ENCODE data around the gene DHX35. TPM values are rescaled to one million over a fixed set of nuclear protein-coding genes. Genes with fewer than 3 reads are reported as not detected.

Gene DHX35
- total and polyA plus RNA-seq, 10 of the 15 experiments (the other 5 are each of a cell fraction or from before 2014, with no cell fraction given), result 4.3 to 21.6 (median 14.9) TPM

DNA sequence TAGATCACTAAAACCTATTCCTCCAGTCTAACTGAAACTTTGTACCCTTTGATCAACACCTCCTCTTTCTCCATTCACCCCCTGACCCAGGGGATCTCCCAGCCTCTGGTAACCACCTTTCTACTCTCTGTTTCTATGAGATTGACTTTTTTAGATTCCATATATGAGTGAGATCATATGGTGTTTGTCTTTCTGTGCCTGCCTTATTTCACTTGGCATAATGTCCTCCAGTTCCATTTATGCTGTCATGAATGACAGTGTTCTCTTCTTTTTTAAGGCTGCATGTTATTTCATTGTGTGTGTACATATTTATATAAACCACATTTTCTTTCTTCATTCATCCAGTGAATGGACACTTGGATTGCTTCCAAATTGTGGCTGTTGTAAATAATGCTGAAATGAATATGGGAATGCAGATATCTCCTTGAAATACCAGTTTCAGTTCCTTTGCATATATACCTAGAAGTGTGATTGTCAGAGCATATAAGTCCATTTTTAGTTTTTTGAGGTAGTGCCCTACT, 57.7 kb downstream of the DHX35 start (continued):
- TF ChIP-seq, protein P1, sequence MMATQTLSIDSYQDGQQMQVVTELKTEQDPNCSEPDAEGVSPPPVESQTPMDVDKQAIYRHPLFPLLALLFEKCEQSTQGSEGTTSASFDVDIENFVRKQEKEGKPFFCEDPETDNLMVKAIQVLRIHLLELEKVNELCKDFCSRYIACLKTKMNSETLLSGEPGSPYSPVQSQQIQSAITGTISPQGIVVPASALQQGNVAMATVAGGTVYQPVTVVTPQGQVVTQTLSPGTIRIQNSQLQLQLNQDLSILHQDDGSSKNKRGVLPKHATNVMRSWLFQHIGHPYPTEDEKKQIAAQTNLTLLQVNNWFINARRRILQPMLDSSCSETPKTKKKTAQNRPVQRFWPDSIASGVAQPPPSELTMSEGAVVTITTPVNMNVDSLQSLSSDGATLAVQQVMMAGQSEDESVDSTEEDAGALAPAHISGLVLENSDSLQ (IDR thresholded peaks at IDR 0.05), result peak; percentile 74
- TF ChIP-seq GATAD2B (conservative IDR thresholded peaks at IDR 0.05; ENCODE audit: low read depth) (0 out of 2 replicates have a peak, but pooled peaks have one; percentile 59), MYB (IDR thresholded peaks at IDR 0.05; ENCODE audit: borderline replicate concordance, low read depth, low read length) (no peak), BMI1 (IDR thresholded peaks at IDR 0.05; ENCODE audit: borderline replicate concordance) (peak; percentile 70), NFIC (IDR thresholded peaks at IDR 0.05; ENCODE audit: low read depth, low read length) (peak; percentile 95), JUNB (IDR thresholded peaks at IDR 0.05) (peak; percentile 91), TARDBP (IDR thresholded peaks at IDR 0.05; ENCODE audit: borderline replicate concordance) (no peak), CBX3 (IDR thresholded peaks at IDR 0.05; ENCODE audit: borderline replicate concordance, low read depth) (no peak), POU2F2 (IDR thresholded peaks at IDR 0.05; ENCODE audit: borderline replicate concordance, low read depth, low read length) (peak; percentile 54; the same call in 1 of the 3 replicates), ZNF217 (IDR thresholded peaks at IDR 0.05) (peak; percentile 65; the same call in 1 of the 2 replicates), POLR2AphosphoS2 (IDR thresholded peaks at IDR 0.05; ENCODE audit: low read depth, low read length) (no peak), KAT2A (conservative IDR thresholded peaks at IDR 0.05; ENCODE audit: control insufficient read depth, low read depth, low read length) (no peak), CREB1 (IDR thresholded peaks at IDR 0.05; ENCODE audit: low read depth) (peak; percentile 74), GABPA (IDR thresholded peaks at IDR 0.05; ENCODE audit: low read depth) (peak; percentile 31; the same call in 1 of the 2 replicates), SUPT20H (IDR thresholded peaks at IDR 0.05; ENCODE audit: borderline replicate concordance, control insufficient read depth, low read depth, low read length) (no peak), SMARCA5 (IDR thresholded peaks at IDR 0.05) (0 out of 2 replicates have a peak, but pooled peaks have one; percentile 56), ZNF24 (IDR thresholded peaks at IDR 0.05) (0 out of 2 replicates have a peak, but pooled peaks have one; percentile 18), EZH2 (IDR thresholded peaks at IDR 0.05; ENCODE audit: borderline replicate concordance, control insufficient read depth, low read depth, low read length) (no peak), ZBED1 (IDR thresholded peaks at IDR 0.05; ENCODE audit: borderline replicate concordance) (peak; percentile 91), CBX5 (IDR thresholded peaks at IDR 0.05; ENCODE audit: low read depth) (peak; percentile 91; the same call in 1 of the 2 replicates)
- TF ChIP-seq, protein P2, sequence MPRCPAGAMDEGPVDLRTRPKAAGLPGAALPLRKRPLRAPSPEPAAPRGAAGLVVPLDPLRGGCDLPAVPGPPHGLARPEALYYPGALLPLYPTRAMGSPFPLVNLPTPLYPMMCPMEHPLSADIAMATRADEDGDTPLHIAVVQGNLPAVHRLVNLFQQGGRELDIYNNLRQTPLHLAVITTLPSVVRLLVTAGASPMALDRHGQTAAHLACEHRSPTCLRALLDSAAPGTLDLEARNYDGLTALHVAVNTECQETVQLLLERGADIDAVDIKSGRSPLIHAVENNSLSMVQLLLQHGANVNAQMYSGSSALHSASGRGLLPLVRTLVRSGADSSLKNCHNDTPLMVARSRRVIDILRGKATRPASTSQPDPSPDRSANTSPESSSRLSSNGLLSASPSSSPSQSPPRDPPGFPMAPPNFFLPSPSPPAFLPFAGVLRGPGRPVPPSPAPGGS (IDR thresholded peaks at IDR 0.05; ENCODE audit: borderline replicate concordance, insufficient read depth, low read depth, low read length, poor library complexity, severe bottlenecking), result peak; percentile 49
- TF ChIP-seq, protein P3, sequence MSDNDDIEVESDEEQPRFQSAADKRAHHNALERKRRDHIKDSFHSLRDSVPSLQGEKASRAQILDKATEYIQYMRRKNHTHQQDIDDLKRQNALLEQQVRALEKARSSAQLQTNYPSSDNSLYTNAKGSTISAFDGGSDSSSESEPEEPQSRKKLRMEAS (IDR thresholded peaks at IDR 0.05; ENCODE audit: low read depth, low read length), result no peak
- TF ChIP-seq, protein P4, sequence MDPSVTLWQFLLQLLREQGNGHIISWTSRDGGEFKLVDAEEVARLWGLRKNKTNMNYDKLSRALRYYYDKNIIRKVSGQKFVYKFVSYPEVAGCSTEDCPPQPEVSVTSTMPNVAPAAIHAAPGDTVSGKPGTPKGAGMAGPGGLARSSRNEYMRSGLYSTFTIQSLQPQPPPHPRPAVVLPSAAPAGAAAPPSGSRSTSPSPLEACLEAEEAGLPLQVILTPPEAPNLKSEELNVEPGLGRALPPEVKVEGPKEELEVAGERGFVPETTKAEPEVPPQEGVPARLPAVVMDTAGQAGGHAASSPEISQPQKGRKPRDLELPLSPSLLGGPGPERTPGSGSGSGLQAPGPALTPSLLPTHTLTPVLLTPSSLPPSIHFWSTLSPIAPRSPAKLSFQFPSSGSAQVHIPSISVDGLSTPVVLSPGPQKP (IDR thresholded peaks at IDR 0.05; ENCODE audit: low read depth, low read length), result no peak
- TF ChIP-seq, protein P5, sequence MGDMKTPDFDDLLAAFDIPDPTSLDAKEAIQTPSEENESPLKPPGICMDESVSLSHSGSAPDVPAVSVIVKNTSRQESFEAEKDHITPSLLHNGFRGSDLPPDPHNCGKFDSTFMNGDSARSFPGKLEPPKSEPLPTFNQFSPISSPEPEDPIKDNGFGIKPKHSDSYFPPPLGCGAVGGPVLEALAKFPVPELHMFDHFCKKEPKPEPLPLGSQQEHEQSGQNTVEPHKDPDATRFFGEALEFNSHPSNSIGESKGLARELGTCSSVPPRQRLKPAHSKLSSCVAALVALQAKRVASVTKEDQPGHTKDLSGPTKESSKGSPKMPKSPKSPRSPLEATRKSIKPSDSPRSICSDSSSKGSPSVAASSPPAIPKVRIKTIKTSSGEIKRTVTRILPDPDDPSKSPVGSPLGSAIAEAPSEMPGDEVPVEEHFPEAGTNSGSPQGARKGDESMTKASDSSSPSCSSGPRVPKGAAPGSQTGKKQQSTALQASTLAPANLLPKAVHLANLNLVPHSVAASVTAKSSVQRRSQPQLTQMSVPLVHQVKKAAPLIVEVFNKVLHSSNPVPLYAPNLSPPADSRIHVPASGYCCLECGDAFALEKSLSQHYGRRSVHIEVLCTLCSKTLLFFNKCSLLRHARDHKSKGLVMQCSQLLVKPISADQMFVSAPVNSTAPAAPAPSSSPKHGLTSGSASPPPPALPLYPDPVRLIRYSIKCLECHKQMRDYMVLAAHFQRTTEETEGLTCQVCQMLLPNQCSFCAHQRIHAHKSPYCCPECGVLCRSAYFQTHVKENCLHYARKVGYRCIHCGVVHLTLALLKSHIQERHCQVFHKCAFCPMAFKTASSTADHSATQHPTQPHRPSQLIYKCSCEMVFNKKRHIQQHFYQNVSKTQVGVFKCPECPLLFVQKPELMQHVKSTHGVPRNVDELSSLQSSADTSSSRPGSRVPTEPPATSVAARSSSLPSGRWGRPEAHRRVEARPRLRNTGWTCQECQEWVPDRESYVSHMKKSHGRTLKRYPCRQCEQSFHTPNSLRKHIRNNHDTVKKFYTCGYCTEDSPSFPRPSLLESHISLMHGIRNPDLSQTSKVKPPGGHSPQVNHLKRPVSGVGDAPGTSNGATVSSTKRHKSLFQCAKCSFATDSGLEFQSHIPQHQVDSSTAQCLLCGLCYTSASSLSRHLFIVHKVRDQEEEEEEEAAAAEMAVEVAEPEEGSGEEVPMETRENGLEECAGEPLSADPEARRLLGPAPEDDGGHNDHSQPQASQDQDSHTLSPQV (IDR thresholded peaks at IDR 0.05), result no peak
